AG04450 (cell line): ENCODE data around the gene KRT37. TPM values are rescaled to one million over a fixed set of nuclear protein-coding genes. Genes with fewer than 3 reads are reported as not detected.
"Not testable (repeated sequence)": the region's sequence is repeated elsewhere in the genome, so short reads cannot be mapped to it uniquely, and the experiment has no call there.

Source experiments
- CTCF ChIA-PET: fragments of 300-600, 350-600 bp; formaldehyde crosslinking; extraction: SDS; loops from one replicate; lab custom pipeline; 2022; ENCODE audit warnings: antibody characterized with exemption, inconsistent platforms; lab: Charles Lee
- POLR2A ChIA-PET: fragments of 350-600 bp; formaldehyde crosslinking; extraction: SDS; loops from one replicate; lab custom pipeline; 2021; ENCODE audit warnings: antibody characterized with exemption, inconsistent platforms; lab: Yijun Ruan, JAX
- DNase-seq: peaks from one replicate; pipeline ENCODE4 v3.0.0-alpha.2; 2011; ENCODE audit warnings: low read depth, low spot score
- H3K27ac ChIP-seq: one replicate; pipeline ENCODE4 v1.5.1; 2012; ENCODE audit warnings: low read depth, low read length, control low read depth
- H3K27me3 ChIP-seq: one replicate; pipeline ENCODE4 v1.6.0; 2012; ENCODE audit warnings: low read length; ENCODE audit not compliant: control insufficient read depth, insufficient read depth
- H3K4me3 ChIP-seq: 2 replicates; pipeline ENCODE4 v1.5.1; 2011; ENCODE audit warnings: mild to moderate bottlenecking, low read depth, low read length, control low read depth
- H3K9me3 ChIP-seq: 2 replicates; pipeline ENCODE4 v1.5.1; 2012; ENCODE audit warnings: low read length; ENCODE audit not compliant: control insufficient read depth, insufficient read depth
- polyA plus RNA-seq: library from polyadenylated mRNA; depleted of rRNA; stranded (reverse); fragments of >200 nt; gene quantifications from 2 replicates; pipeline ENCODE4 v1.2.3, GENCODE V29; 2011
- TF ChIP-seq, protein P1 (sequence below): IDR thresholded peaks from 2 replicates; pipeline ENCODE4 v1.5.1; 2011; ENCODE audit warnings: low read depth, low read length, control low read depth, inconsistent platforms

KRT37 gene
- polyA plus RNA-seq, 1 experiment = not detected

- no peaks in the 10 kb centered on the region for H3K27me3 ChIP-seq
- H3K9me3 ChIP-seq = no peaks in the 10 kb centered on the region
- DNase-seq = no peak
- POLR2A ChIA-PET = no interaction called here
- CTCF ChIA-PET = no interaction called here
- no peak overlapping the region for H3K4me3 ChIP-seq
- H3K27ac ChIP-seq = no peak overlapping the region
- TF ChIP-seq, protein P1, sequence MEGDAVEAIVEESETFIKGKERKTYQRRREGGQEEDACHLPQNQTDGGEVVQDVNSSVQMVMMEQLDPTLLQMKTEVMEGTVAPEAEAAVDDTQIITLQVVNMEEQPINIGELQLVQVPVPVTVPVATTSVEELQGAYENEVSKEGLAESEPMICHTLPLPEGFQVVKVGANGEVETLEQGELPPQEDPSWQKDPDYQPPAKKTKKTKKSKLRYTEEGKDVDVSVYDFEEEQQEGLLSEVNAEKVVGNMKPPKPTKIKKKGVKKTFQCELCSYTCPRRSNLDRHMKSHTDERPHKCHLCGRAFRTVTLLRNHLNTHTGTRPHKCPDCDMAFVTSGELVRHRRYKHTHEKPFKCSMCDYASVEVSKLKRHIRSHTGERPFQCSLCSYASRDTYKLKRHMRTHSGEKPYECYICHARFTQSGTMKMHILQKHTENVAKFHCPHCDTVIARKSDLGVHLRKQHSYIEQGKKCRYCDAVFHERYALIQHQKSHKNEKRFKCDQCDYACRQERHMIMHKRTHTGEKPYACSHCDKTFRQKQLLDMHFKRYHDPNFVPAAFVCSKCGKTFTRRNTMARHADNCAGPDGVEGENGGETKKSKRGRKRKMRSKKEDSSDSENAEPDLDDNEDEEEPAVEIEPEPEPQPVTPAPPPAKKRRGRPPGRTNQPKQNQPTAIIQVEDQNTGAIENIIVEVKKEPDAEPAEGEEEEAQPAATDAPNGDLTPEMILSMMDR = no peak
These were observed 36.7 kb downstream of the KRT37 start for GRCh38 chr17:41387670-41388069.

DNA sequence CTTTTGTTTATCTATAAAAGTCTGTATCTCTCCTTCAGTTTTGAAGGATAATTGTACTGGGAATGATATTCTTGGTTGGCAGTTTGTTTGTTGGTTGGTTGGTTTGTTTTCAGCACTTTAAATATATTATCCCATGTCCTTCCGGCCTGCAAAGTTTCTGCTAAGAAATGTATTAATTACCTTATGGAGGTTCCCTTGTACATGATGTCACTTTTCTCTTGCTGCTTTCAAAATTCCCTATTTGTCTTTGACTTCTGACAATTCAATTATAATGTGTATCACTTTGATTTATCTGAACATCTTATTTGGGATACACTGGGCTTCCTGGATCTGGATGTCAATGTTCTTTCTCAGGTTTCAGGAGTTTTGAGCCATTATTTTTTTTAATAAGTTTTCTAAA lies 38.2 kb downstream of the KRT37 start:
- TF ChIP-seq, protein P1 = no peak
- H3K27me3 ChIP-seq = no peaks in the 10 kb centered on the region
- H3K4me3 ChIP-seq = no peak overlapping the region
- DNase-seq = no peak
- H3K9me3 ChIP-seq = no peaks in the 10 kb centered on the region; the same call in 1 of the 2 replicates
- POLR2A ChIA-PET = no interaction called here
- CTCF ChIA-PET = no interaction called here
- H3K27ac ChIP-seq = no peak overlapping the region

DNA sequence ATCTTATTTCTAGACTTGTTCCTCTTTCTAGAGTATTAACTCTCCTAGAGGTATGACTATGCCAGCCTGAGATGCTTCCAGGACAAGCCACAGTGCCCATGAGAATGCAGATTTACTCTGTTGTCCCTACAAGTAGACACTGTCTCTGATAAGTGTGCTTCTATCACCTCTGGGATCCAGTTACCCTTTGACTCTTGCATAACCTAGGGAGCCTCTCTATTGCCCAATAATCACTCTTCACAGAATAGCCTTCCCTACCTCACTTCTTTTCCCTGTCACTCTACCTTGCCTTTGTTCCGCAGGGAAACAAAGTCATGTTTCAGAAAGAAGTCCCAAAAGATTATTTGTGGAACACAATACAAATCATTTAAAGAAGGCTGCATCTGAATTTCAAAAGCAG lies 40.7 kb downstream of the KRT37 start:
- ChIA-PET CTCF (no interaction called here), POLR2A (no interaction called here)
- Histone ChIP-seq H3K27me3 (no peaks in the 10 kb centered on the region), H3K9me3 (peaks cover 3% of the 10 kb centered on the region; the same call in 1 of the 2 replicates), H3K27ac (no peak overlapping the region), H3K4me3 (no peak overlapping the region)
- TF ChIP-seq, protein P1 = no peak
- DNase-seq = no peak

- CTCF ChIA-PET = interaction anchor here (1.0 kb wide), 1 partner anchor 60 kb away, joined by 3 read pairs; no protein-coding TSS in a partner anchor
- POLR2A ChIA-PET = no interaction called here
- TF ChIP-seq, protein P1 = no peak
- Histone ChIP-seq H3K9me3 (peaks cover 3% of the 10 kb centered on the region; the same call in 1 of the 2 replicates), H3K4me3 (no peak overlapping the region), H3K27me3 (no peaks in the 10 kb centered on the region), H3K27ac (no peak overlapping the region)
- DNase-seq = no peak
These were observed 42.0 kb downstream of the KRT37 start for GRCh38 chr17:41382394-41382793.

GRCh38 chr17:41381943-41382342 lies 42.4 kb downstream of the KRT37 start, which contains the start of gene KRT34:
Gene KRT34, minus strand, starts transcription at chr17:41382306. Its CDS starts 60 bp downstream, at chr17:41382246.
- POLR2A ChIA-PET = interaction anchor here (0.6 kb wide), 1 partner anchor 29 kb away, joined by 3 read pairs; no protein-coding TSS in a partner anchor
- CTCF ChIA-PET = interaction anchor here (1.0 kb wide), 1 partner anchor 60 kb away, joined by 3 read pairs; no protein-coding TSS in a partner anchor

DNA sequence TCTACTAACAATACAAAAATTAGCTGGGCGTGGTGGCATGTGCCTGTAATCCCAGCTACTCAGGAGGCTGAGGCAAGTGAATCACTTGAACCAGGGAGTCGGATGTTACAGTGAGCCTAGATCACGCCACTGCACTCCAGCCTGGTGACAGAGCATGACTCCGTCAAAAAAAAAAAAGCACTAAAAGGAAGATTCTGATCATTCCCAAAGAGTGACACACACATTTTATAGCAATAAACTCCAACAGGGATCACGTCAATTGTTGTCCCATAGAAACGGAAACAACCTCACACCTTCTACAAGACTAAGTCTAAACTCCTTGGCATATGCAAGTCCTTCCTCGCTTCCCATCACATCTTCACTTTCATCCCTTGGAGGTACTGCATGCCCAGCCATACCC lies 44.3 kb downstream of the KRT37 start:
- peak; percentile 26 for DNase-seq
- H3K4me3 ChIP-seq, H3K9me3 ChIP-seq, H3K27ac ChIP-seq, H3K27me3 ChIP-seq, POLR2A ChIA-PET: not testable (repeated sequence)
- CTCF ChIA-PET = interaction anchor here (1.1 to 1.2 kb wide), 2 partner anchors 169 to 285 kb away, joined by 3 to 6 read pairs; no protein-coding TSS in a partner anchor

More at GRCh38 chr17:41381943-41382342, 42.4 kb downstream of the KRT37 start, which contains the start of gene KRT34:
- H3K27me3 ChIP-seq, H3K27ac ChIP-seq, H3K9me3 ChIP-seq, DNase-seq, H3K4me3 ChIP-seq: not testable (repeated sequence)
